ENCODE measurements around the gene APBB3. TPM values are rescaled to one million over a fixed set of nuclear protein-coding genes. Genes with fewer than 3 reads are reported as not detected.
A peak's percentile ranks its signal among the peaks of the same experiment; 100 is the strongest.
"Not testable (repeated sequence)": the region's sequence is repeated elsewhere in the genome, so short reads cannot be mapped to it uniquely, and the experiment has no call there.

Gene APBB3, protein sequence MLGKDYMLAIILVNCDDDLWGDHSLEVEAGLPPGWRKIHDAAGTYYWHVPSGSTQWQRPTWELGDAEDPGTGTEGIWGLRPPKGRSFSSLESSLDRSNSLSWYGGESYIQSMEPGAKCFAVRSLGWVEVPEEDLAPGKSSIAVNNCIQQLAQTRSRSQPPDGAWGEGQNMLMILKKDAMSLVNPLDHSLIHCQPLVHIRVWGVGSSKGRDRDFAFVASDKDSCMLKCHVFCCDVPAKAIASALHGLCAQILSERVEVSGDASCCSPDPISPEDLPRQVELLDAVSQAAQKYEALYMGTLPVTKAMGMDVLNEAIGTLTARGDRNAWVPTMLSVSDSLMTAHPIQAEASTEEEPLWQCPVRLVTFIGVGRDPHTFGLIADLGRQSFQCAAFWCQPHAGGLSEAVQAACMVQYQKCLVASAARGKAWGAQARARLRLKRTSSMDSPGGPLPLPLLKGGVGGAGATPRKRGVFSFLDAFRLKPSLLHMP
- 41.2 TPM for polyA plus RNA-seq (2012; ENCODE audit: insufficient read depth, insufficient read length)

- peak; percentile 98 for DNase-seq (ENCODE audit: low read depth, low spot score)
- peak within 1 kb of the TSS; percentile 93 for H3K4me3 ChIP-seq (ENCODE audit: low read length)
These were observed at the start of gene APBB3, which contains the start of gene SLC35A4 for GRCh38 chr5:140564196-140565023. TSS of gene APBB3 (minus strand) at chr5:140564598. CDS start at chr5:140564245, 353 bp downstream. TSS of gene SLC35A4 (plus strand) at chr5:140564828. CDS start at chr5:140567170, 2,342 bp downstream.

- no peak for DNase-seq (ENCODE audit: low read depth, low spot score)
- no peak overlapping the region for H3K4me3 ChIP-seq (ENCODE audit: low read length)
These were observed 46.7 kb upstream of the APBB3 start for GRCh38 chr5:140611020-140611521.

- DNase-seq (ENCODE audit: low read depth, low spot score), result no peak
- no peak overlapping the region for H3K4me3 ChIP-seq (ENCODE audit: low read length)
These were observed 44.7 kb upstream of the APBB3 start for GRCh38 chr5:140609126-140609525.

DNA sequence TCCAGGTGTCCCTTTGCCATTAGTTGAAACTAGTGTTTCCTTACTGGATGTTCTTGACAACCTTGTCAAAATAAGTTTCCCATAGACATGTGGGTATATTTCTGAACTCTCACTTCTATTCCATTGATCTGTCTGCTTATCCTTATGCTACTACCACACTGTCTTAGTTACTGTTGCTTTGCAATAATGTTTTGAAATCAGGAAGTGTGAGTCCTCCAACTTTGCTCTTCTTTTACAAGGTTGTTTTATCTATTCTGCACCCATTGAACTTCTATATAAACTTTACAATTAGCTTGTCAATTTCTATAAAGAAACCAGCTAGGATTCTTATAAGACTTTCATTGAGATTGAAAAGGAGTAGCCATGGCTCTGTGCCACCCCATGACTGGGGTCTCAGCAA lies 44.3 kb upstream of the APBB3 start:
- no peak for DNase-seq (ENCODE audit: low read depth, low spot score)
- no peak overlapping the region for H3K4me3 ChIP-seq (ENCODE audit: low read length)

DNA sequence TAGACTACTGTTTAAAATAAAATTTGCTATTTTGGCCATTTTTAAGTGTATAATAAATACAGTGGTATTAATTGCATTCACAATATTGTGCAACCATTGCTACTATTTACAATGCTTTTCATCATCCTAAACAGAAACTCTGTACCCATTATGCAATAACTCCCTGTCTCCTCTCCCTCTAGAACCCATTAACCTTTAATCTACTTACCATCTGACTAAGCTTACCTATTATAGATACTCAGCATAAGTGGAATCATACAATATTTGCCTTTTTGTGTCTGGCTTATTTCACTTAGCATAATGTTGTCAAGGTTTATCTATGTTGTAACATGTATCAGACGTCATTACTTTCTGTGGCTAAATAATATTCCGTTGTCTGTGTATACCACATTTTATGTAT lies 42.6 kb upstream of the APBB3 start:
- DNase-seq (ENCODE audit: low read depth, low spot score), result no peak
- H3K4me3 ChIP-seq (ENCODE audit: low read length), result no peak overlapping the region

DNA sequence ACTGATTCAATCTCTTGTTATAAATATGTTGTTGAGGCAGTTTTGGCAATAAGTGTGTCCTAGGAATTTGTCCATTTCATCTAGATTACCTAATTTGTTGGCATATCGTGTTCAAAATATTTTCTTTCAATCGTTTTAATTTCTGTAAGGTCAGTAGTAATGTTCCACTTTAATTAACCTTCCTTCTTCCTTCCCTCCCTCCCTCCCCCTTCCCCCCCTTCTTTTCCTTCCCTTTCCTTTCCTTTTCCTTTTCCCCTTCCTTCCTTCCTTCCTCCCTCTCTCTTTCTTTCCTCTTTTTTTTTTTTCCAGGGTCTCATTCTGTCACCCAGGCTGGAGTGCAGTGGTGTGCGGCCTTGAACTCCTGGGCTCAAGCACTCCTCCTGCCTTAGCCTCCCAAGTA lies 41.5 kb upstream of the APBB3 start:
- no peak for DNase-seq (ENCODE audit: low read depth, low spot score)
- no peak overlapping the region for H3K4me3 ChIP-seq (ENCODE audit: low read length)

- no peak overlapping the region for H3K4me3 ChIP-seq (ENCODE audit: low read length)
- DNase-seq (ENCODE audit: low read depth, low spot score), result no peak
These were observed 39.3 kb upstream of the APBB3 start for GRCh38 chr5:140603734-140604133.

- DNase-seq (ENCODE audit: low read depth, low spot score); H3K4me3 ChIP-seq (ENCODE audit: low read length): not testable (repeated sequence)
These were observed 39.0 kb upstream of the APBB3 start for GRCh38 chr5:140603446-140603698.

DNA sequence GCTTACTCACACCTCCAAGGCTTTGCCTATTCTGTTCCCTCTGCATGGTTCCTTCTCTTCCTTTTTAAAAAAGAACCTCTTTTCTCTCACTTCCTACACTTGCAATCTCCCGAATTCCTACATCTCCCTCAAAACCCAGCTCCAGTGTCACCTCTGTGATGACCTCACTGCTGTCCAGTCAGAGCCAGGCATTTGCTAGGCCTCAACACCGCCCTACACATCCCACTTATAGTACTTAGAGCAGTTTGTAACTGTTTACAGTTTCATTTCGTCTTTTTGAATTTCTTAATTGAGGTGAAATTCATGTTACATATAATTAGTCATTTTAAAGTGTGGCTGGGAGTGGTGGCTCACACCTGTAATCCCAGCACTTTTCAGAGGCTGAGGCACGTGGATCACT lies 37.7 kb upstream of the APBB3 start:
- no peak for DNase-seq (ENCODE audit: low read depth, low spot score)

DNA sequence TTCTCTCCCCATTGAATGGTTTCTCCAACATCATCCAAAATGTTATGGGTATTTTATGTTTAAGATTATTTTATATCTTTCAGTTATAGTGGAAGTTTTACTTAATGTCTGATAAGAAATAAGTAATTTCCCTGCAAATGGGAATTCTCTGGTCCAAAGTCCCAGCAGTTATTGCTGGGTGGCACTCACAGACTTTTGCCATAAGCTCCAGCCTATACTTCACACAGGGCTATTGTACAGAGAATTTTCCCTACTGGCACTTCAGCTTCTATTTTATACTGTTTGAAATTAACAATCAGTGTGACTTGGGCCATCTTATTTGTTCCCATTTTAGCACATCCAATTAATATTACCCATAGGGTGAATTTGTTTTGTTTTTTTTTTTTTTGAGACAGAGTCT lies 35.7 kb upstream of the APBB3 start:
- DNase-seq (ENCODE audit: low read depth, low spot score), result no peak
- no peak overlapping the region for H3K4me3 ChIP-seq (ENCODE audit: low read length)

More for the DNA sequence above, 37.7 kb upstream of the APBB3 start:
- H3K4me3 ChIP-seq (ENCODE audit: low read length), result no peak overlapping the region

DNA sequence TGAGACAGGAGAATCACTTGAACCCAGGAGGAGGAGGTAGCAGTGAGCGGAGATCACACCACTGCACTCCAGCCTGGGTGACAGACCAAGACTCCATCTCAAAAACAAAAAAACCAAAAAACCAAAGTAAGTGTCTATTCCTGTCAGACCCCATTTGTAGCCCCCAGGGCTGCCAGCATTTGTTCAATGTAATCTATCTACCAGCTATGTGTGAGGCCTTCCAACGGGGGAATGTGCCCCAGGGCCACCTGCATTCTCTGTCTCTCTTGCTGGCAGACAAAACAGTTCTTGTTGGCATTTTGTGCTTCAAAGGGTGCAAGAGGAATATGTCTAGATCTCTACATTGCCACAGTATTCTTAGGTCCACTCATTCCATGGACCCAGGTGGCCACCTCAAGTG lies 34.4 kb upstream of the APBB3 start:
- H3K4me3 ChIP-seq (ENCODE audit: low read length), result no peak overlapping the region
- DNase-seq (ENCODE audit: low read depth, low spot score), result no peak

- no peak overlapping the region for H3K4me3 ChIP-seq (ENCODE audit: low read length)
- no peak for DNase-seq (ENCODE audit: low read depth, low spot score)
These were observed 31.9 kb upstream of the APBB3 start for GRCh38 chr5:140596321-140596741.

GRCh38 chr5:140595538-140596300 lies 31.3 kb upstream of the APBB3 start:
- DNase-seq (ENCODE audit: low read depth, low spot score), result no peak
- H3K4me3 ChIP-seq (ENCODE audit: low read length), result no peak overlapping the region

DNA sequence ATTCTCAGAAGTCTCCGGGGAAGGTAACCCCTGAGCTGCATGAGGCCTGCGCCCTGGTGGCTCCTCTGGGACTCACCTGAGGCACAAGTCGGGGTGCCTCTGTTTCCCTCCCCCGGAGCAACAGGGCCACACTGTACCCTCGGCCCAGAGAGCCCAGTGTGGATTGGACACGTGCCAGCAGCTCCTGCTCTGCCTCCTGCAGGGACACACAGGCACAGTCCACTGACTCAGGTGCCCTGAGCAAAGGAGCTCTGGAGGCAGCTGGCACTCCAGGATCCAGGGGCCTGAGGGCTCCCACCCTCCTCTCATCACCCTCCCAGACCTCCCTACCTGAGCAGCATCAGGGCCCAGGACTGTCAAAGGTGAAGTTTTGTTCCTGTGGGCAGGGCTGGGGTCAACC lies 29.8 kb upstream of the APBB3 start:
- no peak for DNase-seq (ENCODE audit: low read depth, low spot score)
- H3K4me3 ChIP-seq (ENCODE audit: low read length), result no peak overlapping the region

- not testable (repeated sequence) for H3K4me3 ChIP-seq (ENCODE audit: low read length); DNase-seq (ENCODE audit: low read depth, low spot score)
These were observed 28.7 kb upstream of the APBB3 start for GRCh38 chr5:140593070-140593469.

DNA sequence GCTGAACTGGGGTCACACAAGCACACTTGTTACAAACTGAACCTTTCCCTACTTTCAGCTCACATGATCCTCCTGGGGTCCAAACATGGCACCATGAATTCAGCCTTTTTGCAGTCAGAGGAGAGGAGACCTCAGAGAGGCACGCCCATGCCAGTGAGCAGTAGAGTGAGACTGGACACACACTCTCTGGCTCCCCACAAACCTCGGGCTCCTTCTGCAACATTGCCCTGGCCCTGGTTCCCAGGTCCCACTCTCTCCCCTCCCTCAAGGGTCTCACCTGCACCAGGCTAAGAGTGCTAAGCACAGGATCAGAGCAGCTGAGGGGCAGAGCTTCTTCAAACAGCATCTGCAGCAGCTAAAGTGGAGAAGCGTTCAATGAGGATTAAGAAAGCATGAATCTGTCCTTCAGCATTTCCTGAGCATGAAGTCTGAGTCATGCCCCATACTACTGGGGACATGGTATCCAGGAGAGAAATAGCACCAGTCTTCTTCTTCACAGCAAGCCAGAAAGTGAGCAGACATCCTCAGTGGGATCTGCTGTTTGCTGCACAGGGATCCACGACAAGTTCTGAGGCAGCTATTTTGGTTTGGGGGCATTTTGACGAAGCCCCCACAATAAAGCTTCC lies 27.5 kb upstream of the APBB3 start:
- no peak overlapping the region for H3K4me3 ChIP-seq (ENCODE audit: low read length)
- no peak for DNase-seq (ENCODE audit: low read depth, low spot score)

DNA sequence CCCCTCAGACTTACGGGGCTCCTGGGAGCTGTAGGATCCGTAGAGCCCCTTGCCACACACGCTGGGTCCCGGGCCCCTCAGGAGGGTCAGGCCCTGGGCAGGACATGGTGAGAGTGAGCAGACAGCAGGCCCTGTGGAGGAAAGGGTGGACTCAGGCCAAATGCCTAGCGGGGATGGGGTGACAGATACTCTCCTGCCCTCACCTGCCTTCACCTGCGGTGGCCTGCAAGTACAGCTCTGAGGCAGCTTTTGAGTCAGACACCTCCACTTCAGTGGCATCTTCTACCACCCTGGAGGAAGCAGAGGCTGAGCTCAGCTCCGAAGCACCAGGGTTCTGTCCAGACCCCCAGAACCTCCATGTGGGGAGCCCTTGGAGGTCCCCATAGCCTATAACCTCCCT lies 26.5 kb upstream of the APBB3 start:
- DNase-seq (ENCODE audit: low read depth, low spot score), result no peak
- H3K4me3 ChIP-seq (ENCODE audit: low read length), result no peak overlapping the region

- H3K4me3 ChIP-seq (ENCODE audit: low read length), result no peak overlapping the region
- no peak for DNase-seq (ENCODE audit: low read depth, low spot score)
These were observed 24.1 kb upstream of the APBB3 start for GRCh38 chr5:140588311-140589070.

All from Jurkat, Clone E6-1 (cell line).